Activated naive CD4-positive, alpha-beta T cell treated with anti-CD3 and anti-CD28 coated beads, Interleukin-2, amount 10 ng/mL, durations not matched to agents 7 days and 5 days (primary cell): Measurements from ENCODE around the gene GPC4.

Experiments
- CTCF ChIA-PET: fragments of 350-600 bp; sonication (Branson Sonifier 250); formaldehyde crosslinking; loops from one replicate; lab custom pipeline; 2021; ENCODE audit warnings: antibody characterized with exemption; lab: Charles Lee
- DNase-seq: peaks from one replicate; pipeline ENCODE4 v3.0.0-alpha.2; 2020
- H3K27ac Mint-ChIP-seq: one replicate; pipeline ENCODE4 v1.8.0; 2021; ENCODE audit warnings: mild to moderate bottlenecking, moderate library complexity, mixed read lengths
- H3K27me3 Mint-ChIP-seq: one replicate; pipeline ENCODE4 v1.8.0; 2021; ENCODE audit warnings: mild to moderate bottlenecking, mixed read lengths
- H3K36me3 Mint-ChIP-seq: one replicate; pipeline ENCODE4 v1.8.0; 2021; ENCODE audit warnings: mixed read lengths
- H3K4me1 Mint-ChIP-seq: one replicate; pipeline ENCODE4 v1.8.0; 2021; ENCODE audit warnings: mixed read lengths
- H3K4me3 Mint-ChIP-seq: one replicate; pipeline ENCODE4 v1.8.0; 2021; ENCODE audit warnings: mild to moderate bottlenecking, moderate library complexity, mixed read lengths
- H3K9me3 Mint-ChIP-seq: one replicate; pipeline ENCODE4 v1.8.0; 2021; ENCODE audit warnings: mixed read lengths

The GPC4 gene

DNA sequence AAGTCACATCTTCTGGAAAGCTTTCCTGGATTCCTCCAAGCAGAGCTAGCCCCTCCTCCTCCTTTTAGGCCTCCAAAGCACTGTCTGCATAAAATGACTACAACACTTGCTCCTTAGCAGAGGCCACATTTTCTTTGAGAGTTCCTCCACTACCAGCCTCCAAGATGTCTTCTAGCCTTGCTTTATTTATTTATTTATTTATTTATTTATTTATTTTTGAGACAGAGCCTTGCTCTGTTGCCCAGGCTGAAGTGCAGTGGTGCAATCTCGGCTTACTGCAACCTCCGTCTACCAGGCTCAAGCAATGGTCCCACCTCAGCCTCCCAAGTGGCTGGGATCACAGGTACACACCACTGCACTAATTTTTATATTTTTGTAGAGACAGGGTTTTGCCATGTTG lies 4.6 kb upstream of the GPC4 start:
- no peak overlapping the region for H3K27ac Mint-ChIP-seq
- DNase-seq = no peak
- peaks cover 52% of the 10 kb centered on the region for H3K27me3 Mint-ChIP-seq
- H3K36me3 Mint-ChIP-seq = no peaks in the 10 kb centered on the region
- no peak overlapping the region for H3K4me3 Mint-ChIP-seq
- no peaks in the 10 kb centered on the region for H3K9me3 Mint-ChIP-seq
- peaks cover 3% of the 10 kb centered on the region for H3K4me1 Mint-ChIP-seq
- CTCF ChIA-PET = no interaction called here

DNA sequence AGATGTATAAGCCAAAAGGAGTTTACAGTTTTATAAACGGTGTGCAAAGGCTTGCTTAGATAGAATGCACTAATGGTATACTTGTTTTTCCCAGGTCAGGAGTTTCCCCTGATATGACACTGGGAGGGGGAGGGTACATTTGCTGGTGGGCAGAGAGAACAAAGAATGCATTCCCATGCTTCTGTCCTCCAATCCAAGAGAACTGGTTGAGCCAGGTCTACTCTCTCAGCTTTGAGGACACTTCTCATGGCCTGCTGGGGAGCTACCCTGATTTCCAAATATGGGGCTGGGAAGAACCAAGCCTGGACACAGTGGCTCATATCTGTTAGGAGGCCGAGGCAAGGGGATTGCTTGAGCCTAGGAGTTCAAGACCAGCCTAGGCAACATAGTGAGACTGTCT lies 3.3 kb upstream of the GPC4 start:
- DNase-seq = no peak
- Mint-ChIP-seq H3K27me3 (peaks cover 65% of the 10 kb centered on the region), H3K36me3 (no peaks in the 10 kb centered on the region), H3K4me3 (no peak overlapping the region), H3K4me1 (peaks cover 11% of the 10 kb centered on the region), H3K27ac (no peak overlapping the region), H3K9me3 (no peaks in the 10 kb centered on the region)
- CTCF ChIA-PET = no interaction called here

DNA sequence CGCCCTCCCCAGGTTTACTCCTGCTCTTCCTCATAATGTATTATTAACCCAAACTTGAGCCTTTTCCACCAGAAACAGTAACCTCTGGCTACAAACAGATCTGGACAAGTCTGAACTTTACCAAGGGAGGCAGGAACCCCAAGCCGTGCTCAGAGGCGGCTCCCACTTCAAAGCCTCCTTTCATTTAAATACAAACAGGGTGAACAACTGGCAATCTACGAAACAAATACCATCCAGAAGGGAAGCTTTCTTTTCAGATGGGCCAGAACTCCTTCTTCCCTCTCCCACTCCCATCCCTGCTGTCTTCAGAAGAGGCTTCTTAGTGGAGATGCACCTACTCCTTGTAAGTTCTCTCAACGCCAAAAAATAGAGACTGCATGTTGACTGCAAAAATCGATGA lies 2.1 kb upstream of the GPC4 start:
- Mint-ChIP-seq H3K4me1 (peaks cover 11% of the 10 kb centered on the region), H3K27me3 (peaks cover 77% of the 10 kb centered on the region), H3K4me3 (no peak overlapping the region), H3K36me3 (no peaks in the 10 kb centered on the region), H3K9me3 (no peaks in the 10 kb centered on the region), H3K27ac (no peak overlapping the region)
- no peak for DNase-seq
- CTCF ChIA-PET = no interaction called here

DNA sequence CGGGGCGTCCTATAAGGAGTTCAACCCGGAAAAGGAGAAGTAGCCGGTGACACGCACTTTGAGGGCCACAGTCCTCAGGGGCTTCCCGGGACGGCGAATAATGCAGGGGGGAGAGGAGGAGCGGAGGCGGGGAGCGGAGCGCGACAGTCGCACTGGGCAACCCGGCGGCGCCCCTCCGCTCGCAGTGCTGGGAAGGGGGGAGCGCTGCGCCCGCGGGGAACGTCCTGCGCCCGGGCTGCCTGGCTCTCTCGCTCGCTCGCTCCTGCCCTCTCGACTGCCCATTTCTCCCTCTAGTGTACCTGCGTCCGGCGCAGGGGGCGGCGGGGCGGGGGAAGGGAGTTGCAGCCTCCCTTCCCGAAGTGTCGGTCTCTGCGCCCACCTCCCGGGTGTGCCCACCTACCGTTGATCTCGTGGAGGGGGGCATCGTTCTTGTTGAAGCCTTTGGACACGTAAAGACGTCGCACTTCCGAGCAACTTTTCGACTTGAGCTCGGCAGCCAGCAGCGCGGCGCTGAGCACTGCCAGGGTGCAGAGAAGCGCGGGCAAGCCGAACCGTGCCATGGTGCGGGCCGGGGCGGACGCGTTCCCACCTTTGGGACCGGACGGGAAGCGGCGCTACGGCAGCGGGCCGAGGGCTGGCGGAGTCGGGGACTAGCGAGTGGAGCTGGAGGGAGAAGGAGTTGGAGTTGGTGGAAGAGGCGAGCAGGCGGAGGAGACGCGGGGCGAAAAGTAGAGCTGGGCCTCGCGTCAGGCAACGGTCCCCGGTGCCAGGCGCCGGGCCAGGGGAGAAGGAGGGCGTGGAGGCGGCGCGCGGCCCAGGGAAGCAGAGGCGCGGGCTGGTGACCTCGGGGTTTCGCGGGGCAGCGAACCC lies 648 bp downstream of the GPC4 start:
- H3K27me3 Mint-ChIP-seq = peaks cover 78% of the 10 kb centered on the region
- CTCF ChIA-PET = no interaction called here
- peaks cover 11% of the 10 kb centered on the region for H3K4me1 Mint-ChIP-seq
- H3K9me3 Mint-ChIP-seq = no peaks in the 10 kb centered on the region
- no peaks in the 10 kb centered on the region for H3K36me3 Mint-ChIP-seq
- peak overlapping the region; percentile 60 for H3K4me3 Mint-ChIP-seq
- no peak overlapping the region for H3K27ac Mint-ChIP-seq
- DNase-seq = no peak

DNA sequence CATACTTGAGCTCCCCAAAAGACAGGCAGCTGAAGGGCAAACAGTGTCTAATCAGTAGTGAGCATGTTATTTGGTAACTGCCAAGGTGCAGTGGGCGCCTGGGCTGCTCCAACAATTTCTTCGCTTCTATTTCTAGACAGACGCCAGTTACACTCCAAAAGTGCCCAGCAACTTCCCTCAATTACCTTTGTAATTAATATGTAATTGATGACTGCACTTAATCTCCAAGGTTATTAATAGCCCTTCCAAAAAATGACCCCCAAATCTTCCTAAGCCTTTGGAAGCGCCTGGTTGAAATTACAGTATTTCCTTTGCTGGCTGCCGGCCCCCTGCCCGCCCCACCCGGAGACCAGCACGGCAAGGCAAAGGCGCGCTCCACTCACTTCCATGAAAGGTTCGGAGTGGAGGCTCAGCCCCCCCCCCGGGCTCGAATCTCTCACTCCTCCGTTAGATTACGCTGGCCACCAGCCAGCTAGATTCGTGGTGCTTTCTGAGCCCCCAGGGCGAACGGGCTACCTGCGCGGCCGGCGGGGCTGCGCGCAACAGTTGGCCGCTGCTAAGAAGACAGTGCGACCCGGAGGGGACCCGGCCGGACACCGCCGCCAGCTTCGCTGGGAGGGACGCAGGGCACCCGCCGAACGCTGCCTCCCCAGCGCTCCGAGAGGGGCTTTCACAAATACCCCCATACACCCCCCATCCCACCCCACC lies 1.9 kb downstream of the GPC4 start:
- H3K9me3 Mint-ChIP-seq = no peaks in the 10 kb centered on the region
- peaks cover 70% of the 10 kb centered on the region for H3K27me3 Mint-ChIP-seq
- H3K4me3 Mint-ChIP-seq = no peak overlapping the region
- DNase-seq = no peak
- peaks cover 11% of the 10 kb centered on the region for H3K4me1 Mint-ChIP-seq
- H3K27ac Mint-ChIP-seq = no peak overlapping the region
- no peaks in the 10 kb centered on the region for H3K36me3 Mint-ChIP-seq
- CTCF ChIA-PET = no interaction called here

DNA sequence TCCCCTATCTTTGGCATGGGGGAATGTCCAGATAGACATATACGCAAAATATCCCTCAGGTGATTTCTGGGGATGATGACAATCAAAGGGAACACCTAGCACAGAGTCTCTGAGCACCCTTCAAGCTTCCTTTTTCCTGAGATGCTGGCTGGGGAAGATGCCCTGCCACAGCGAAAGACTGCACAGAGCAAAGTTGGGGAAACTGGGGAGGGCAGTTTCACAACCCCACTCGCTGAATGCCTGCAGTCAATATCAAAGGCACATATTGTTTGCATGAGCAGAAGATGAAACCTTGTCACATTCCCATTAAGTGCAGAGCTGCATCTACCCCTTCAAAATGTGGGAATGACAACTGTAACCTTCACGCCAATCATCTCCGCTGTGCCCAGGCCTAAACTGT lies 2.6 kb downstream of the GPC4 start:
- CTCF ChIA-PET = no interaction called here
- Mint-ChIP-seq H3K4me1 (peaks cover 11% of the 10 kb centered on the region), H3K4me3 (no peak overlapping the region), H3K27ac (no peak overlapping the region), H3K36me3 (no peaks in the 10 kb centered on the region), H3K9me3 (no peaks in the 10 kb centered on the region), H3K27me3 (peaks cover 63% of the 10 kb centered on the region)
- no peak for DNase-seq

DNA sequence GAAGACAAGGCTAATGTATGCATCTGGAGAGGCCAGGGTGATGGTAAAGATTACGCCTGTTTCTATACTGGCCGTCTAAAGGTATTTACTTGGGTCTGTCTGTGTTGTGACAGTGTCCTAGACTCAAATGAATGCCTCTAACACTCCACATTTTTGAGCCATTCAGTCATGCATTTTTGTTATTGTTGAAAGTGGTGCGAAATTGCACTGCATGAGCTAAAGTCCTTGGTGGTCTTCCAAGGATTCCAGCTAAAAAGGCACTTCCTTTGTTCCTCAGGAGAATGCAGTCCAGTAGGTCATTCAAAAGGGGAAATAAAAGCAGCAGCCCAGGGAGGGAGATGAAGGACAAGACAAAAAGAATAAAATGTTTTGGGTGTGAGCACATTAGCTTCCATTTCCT lies 3.0 kb downstream of the GPC4 start:
- peaks cover 58% of the 10 kb centered on the region for H3K27me3 Mint-ChIP-seq
- no peak for DNase-seq

DNA sequence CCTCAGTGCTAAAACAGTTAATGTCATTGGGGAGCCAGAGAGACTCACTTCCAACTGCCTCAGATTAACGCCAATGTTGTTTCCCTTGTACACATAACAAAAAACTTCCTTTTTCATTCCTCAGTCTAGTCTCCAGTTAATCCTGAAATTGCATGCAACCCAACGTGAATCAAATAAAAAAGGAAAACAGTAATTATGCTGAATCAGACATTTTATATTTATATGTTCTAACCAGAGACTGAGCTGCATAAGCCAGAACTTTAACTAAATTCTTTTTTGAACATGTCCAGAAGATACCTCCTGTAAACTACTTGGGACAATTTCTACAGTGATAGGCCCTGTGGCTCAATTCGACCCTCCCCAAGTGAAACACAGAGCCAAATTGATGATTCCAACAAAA lies 4.7 kb downstream of the GPC4 start:
- Mint-ChIP-seq H3K36me3 (no peaks in the 10 kb centered on the region), H3K27ac (no peak overlapping the region), H3K9me3 (no peaks in the 10 kb centered on the region), H3K4me3 (no peak overlapping the region), H3K27me3 (peaks cover 41% of the 10 kb centered on the region), H3K4me1 (peaks cover 9% of the 10 kb centered on the region)
- DNase-seq = no peak
- CTCF ChIA-PET = no interaction called here

More for the DNA sequence above, 3.0 kb downstream of the GPC4 start:
- Mint-ChIP-seq H3K27ac (no peak overlapping the region), H3K36me3 (no peaks in the 10 kb centered on the region), H3K9me3 (no peaks in the 10 kb centered on the region), H3K4me3 (no peak overlapping the region), H3K4me1 (peaks cover 11% of the 10 kb centered on the region)
- CTCF ChIA-PET = no interaction called here

DNA sequence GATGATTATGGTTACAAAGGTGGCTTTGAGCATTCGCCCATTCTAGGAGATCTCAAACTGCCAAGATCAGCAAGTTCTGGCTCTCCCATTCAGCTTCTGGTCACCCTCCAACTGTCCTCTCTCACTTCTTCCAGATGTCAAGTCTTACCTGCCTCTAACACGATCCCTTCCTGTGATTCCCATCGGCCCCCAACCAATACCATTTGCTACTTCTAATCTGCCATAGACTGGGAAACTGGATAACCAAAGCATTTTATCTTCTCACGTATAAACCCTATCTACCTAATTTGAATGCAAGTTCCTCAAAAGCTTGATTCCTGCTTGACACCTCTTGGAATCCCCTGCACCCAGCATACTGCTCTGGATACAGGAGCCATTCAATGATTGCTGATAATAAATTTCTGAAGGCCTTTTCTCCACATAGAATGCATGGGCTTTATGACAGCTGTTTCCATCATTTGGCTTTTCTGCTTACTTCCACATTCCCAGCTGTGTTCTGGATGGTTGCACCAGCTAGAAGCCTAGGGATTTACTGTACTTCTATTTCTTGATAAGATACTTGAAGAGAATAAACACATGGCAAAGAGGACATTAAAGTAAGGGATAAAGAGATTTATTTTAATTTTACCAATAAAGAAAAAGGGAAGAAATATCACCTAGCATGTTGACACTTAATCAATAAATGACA lies 9.6 kb downstream of the GPC4 start:
- H3K27ac Mint-ChIP-seq = no peak overlapping the region
- no peak for DNase-seq
- CTCF ChIA-PET = no interaction called here
- no peaks in the 10 kb centered on the region for H3K9me3 Mint-ChIP-seq
- H3K27me3 Mint-ChIP-seq = peaks cover 5% of the 10 kb centered on the region
- peaks cover 12% of the 10 kb centered on the region for H3K4me1 Mint-ChIP-seq
- no peak overlapping the region for H3K4me3 Mint-ChIP-seq
- H3K36me3 Mint-ChIP-seq = no peaks in the 10 kb centered on the region

DNA sequence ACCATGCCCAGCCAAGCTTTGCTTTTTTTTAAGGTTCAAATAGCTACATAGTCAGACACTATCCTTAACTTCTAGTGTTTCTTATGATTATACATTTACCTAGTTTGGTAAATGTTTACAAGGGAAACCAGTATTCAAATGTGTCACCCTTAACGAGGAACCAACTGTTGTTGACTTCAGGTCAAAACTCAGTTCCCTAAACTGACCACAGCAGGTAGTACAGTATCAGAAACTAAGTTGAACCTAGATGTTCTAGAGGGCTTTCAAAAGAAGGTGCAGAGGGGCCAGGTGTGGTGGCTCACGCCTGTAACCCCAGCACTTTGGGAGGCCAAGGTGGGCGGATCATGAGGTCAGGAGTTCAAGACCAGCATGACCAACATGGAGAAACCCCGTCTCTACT lies 11.3 kb downstream of the GPC4 start:
- Mint-ChIP-seq H3K9me3 (no peaks in the 10 kb centered on the region), H3K4me1 (peaks cover 12% of the 10 kb centered on the region), H3K27ac (no peak overlapping the region), H3K4me3 (no peak overlapping the region), H3K36me3 (no peaks in the 10 kb centered on the region), H3K27me3 (no peaks in the 10 kb centered on the region)
- CTCF ChIA-PET = no interaction called here
- no peak for DNase-seq

DNA sequence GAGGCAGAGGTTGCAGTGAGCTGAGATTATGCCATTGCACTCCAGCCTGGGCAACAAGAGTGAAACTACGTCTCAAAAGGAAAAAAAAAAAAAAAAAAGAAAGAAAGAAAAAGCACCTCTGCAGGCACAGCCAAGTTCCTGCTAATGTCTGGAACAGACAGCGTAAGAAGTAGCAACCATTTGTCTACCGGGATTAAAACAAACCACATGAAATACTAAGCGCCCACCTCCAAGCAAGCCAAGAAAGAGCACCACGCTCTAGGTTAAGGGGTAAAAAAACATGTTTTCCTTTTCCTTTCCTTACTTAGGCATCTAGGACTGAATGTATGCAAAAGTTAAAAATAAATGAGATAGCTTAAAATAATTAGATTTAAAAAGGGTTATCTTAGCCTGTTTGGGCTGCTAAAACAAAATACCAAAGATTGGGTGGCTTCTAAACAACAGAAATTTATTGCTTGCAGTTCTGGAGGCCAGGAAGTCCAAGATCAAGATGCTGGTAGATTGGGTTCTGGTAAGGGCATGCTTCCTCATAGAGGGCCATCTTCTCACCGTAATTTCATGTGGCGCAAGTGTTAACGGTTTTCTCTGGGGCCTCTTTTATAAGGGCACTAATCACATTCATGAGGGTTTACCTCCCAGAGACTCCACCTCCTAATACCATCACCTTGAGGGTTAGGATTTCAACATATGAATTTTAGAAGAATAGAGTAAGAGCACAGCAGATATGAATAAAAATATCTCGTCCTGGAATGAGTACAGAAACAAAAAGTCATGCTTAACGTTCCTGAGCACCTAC lies 12.3 kb downstream of the GPC4 start:
- Mint-ChIP-seq H3K36me3 (no peaks in the 10 kb centered on the region), H3K4me1 (peaks cover 12% of the 10 kb centered on the region), H3K27me3 (no peaks in the 10 kb centered on the region), H3K9me3 (no peaks in the 10 kb centered on the region), H3K27ac (peak overlapping the region; percentile 82), H3K4me3 (no peak overlapping the region)
- no peak for DNase-seq
- CTCF ChIA-PET = no interaction called here

DNA sequence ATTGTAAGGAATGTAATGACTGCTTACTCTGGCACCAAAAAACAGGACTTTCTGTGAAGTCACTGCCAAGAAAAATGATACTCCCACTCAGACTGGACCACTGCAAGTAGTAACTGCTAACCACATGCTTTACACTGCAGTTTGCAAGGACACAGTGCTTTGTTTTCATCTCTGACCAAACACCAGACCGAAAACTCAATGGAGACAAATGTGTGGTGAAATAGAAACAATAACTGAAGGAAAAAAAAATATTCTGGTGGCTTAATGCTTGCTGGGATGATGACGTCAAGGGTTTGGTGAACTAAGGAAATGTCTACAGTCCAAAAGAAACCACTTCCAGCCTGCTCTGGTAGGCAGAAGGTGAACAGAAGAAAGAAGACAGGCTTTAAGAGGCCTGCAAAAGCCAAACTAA lies 13.2 kb downstream of the GPC4 start:
- H3K9me3 Mint-ChIP-seq = no peaks in the 10 kb centered on the region
- H3K4me3 Mint-ChIP-seq = no peak overlapping the region
- peak overlapping the region; percentile 82 for H3K27ac Mint-ChIP-seq
- DNase-seq = no peak
- H3K27me3 Mint-ChIP-seq = no peaks in the 10 kb centered on the region
- H3K36me3 Mint-ChIP-seq = no peaks in the 10 kb centered on the region
- CTCF ChIA-PET = no interaction called here
- peaks cover 12% of the 10 kb centered on the region for H3K4me1 Mint-ChIP-seq

DNA sequence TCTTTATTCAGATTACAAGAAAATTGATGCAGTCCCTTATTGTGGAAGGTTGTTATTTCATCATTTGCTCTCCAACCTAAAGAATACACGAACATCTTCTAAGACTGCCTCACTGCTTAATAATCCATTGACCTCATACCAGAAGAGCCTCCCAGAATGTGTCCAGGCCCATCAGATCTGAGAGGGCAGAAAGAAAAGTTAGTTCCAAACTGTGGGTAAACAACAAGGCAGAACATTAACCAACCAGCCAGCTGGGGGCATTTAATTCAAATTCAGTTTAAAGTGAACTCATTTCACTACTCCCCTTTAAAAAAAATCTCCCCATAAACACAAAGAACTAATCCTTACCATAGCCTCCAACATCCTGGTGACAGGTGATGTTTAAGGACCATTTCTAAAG lies 13.8 kb downstream of the GPC4 start:
- CTCF ChIA-PET = no interaction called here
- no peaks in the 10 kb centered on the region for H3K36me3 Mint-ChIP-seq
- H3K27ac Mint-ChIP-seq = no peak overlapping the region
- H3K27me3 Mint-ChIP-seq = no peaks in the 10 kb centered on the region
- no peak for DNase-seq
- peaks cover 12% of the 10 kb centered on the region for H3K4me1 Mint-ChIP-seq
- no peak overlapping the region for H3K4me3 Mint-ChIP-seq
- no peaks in the 10 kb centered on the region for H3K9me3 Mint-ChIP-seq

DNA sequence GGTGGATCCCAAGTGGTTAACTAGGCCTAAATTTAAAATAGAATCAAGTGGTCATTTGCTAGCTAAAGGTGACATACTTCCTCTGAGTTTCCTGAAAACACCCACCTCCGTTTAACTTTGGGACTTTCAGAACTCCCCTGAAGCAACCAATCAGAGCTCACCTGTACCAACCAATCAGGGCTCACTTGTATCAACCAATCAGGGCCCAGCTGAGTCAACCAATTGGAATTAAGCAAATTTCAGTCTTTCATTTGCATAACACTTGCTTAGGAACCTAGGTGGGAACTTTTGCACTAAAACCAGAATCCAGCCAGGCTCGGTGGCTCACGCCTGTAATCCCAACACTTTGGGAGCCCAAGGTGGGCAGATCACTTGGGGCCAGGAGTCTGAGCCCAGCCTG lies 15.9 kb downstream of the GPC4 start:
- Mint-ChIP-seq H3K36me3 (no peaks in the 10 kb centered on the region), H3K27ac (no peak overlapping the region), H3K4me1 (peaks cover 12% of the 10 kb centered on the region), H3K27me3 (no peaks in the 10 kb centered on the region), H3K4me3 (no peak overlapping the region), H3K9me3 (no peaks in the 10 kb centered on the region)
- DNase-seq = no peak
- CTCF ChIA-PET = no interaction called here
